ENCODE measurements around the gene UQCC3. TPM values are rescaled to one million over a fixed set of nuclear protein-coding genes. Genes with fewer than 3 reads are reported as not detected.
A peak's percentile ranks its signal among the peaks of the same experiment; 100 is the strongest.

The UQCC3 gene
- total and polyA plus RNA-seq, 2 of the 13 experiments (the other 11 are each of a cell fraction or from before 2014, with no cell fraction given) = 7.7 to 16.0 TPM

- TF ChIP-seq ZNF331 (CRISPR knock-in tag; IDR thresholded peaks at IDR 0.05) (peak; percentile 50; the same call in 1 of the 2 replicates), KLF12 (CRISPR knock-in tag; IDR thresholded peaks at IDR 0.05; ENCODE audit: borderline replicate concordance) (no peak), ZFAT (CRISPR knock-in tag; conservative IDR thresholded peaks at IDR 0.05) (no peak), TRIM24 (CRISPR knock-in tag; IDR thresholded peaks at IDR 0.05) (no peak), CSRNP1 (CRISPR knock-in tag; IDR thresholded peaks at IDR 0.05) (peak; percentile 81; the same call in 1 of the 2 replicates), ZNF720 (CRISPR knock-in tag; IDR thresholded peaks at IDR 0.05) (no peak), CREB3 (CRISPR knock-in tag; IDR thresholded peaks at IDR 0.05) (no peak), ZSCAN12 (CRISPR knock-in tag; IDR thresholded peaks at IDR 0.05) (peak; percentile 55; the same call in 1 of the 2 replicates), TEF (CRISPR knock-in tag; IDR thresholded peaks at IDR 0.05) (no peak), KMT2B (CRISPR knock-in tag; IDR thresholded peaks at IDR 0.05) (peak; percentile 66; the same call in 1 of the 2 replicates), RBFOX2 (IDR thresholded peaks at IDR 0.05; ENCODE audit: low read depth, low read length) (peak; percentile 98), BHLHE40 (IDR thresholded peaks at IDR 0.05; ENCODE audit: low read length) (peak; percentile 52; the same call in 1 of the 2 replicates), HNRNPL (IDR thresholded peaks at IDR 0.05; ENCODE audit: low read depth, low read length) (peak; percentile 28; the same call in 1 of the 2 replicates), ARID2 (CRISPR knock-in tag; IDR thresholded peaks at IDR 0.05; ENCODE audit: borderline replicate concordance) (no peak), ZNF33A (CRISPR knock-in tag; IDR thresholded peaks at IDR 0.05; ENCODE audit: borderline replicate concordance) (0 out of 2 replicates have a peak, but pooled peaks have one; percentile 16), ZFP90 (CRISPR knock-in tag; IDR thresholded peaks at IDR 0.05; ENCODE audit: borderline replicate concordance) (peak; percentile 44; the same call in 1 of the 2 replicates), RFX5 (IDR thresholded peaks at IDR 0.05; ENCODE audit: low read depth, low read length) (0 out of 2 replicates have a peak, but pooled peaks have one; percentile 19), MYPOP (CRISPR knock-in tag; IDR thresholded peaks at IDR 0.05) (peak; percentile 57; the same call in 1 of the 2 replicates), NFE2 (CRISPR knock-in tag; IDR thresholded peaks at IDR 0.05) (no peak), PRDM10 (CRISPR knock-in tag; IDR thresholded peaks at IDR 0.05; ENCODE audit: low read depth) (no peak; the same call in 1 of the 2 replicates), ZNF230 (CRISPR knock-in tag; IDR thresholded peaks at IDR 0.05) (no peak)
Measured at GRCh38 chr11:62645946-62646824, 25.3 kb upstream of the UQCC3 start, which contains the start of gene GANAB (continued).
